Transverse colon (tissue), 4 donors: ENCODE measurements around the gene PSMA5. TPM values are rescaled to one million over a fixed set of nuclear protein-coding genes. Genes with fewer than 3 reads are reported as not detected.
"Not testable (repeated sequence)": the region's sequence is repeated elsewhere in the genome, so short reads cannot be mapped to it uniquely, and the experiment has no call there.

Source experiments
- DNase-seq: peaks from one replicate; pipeline ENCODE4 v3.0.0-alpha.2; 2019
- H3K27ac ChIP-seq, 4 donors: fragments of 200-600 bp; sonication (generic); 2 replicates each; pipeline ENCODE4 v1.5.1; 2016 to 2018; ENCODE audit warnings: inconsistent platforms in 4 of 4
- H3K27me3 ChIP-seq: fragments of 200-600 bp; sonication (generic); 2 replicates; pipeline ENCODE4 v1.5.1; 2017; ENCODE audit warnings: inconsistent platforms
- H3K36me3 ChIP-seq, 4 donors: fragments of 200-600 bp; sonication (generic); 2 replicates each; pipeline ENCODE4 v1.5.1; 2017 to 2019; ENCODE audit warnings: inconsistent platforms in 4 of 4
- H3K4me1 ChIP-seq, 4 donors: fragments of 200-600 bp; sonication (generic); 2 replicates each; pipeline ENCODE4 v1.5.1; 2017 to 2020; ENCODE audit warnings: inconsistent platforms in 4 of 4
- H3K4me3 ChIP-seq, 4 donors: fragments of 200-600 bp; sonication (generic); 1 replicate in 1 of 4; 2 replicates in 3 of 4; pipeline versions ENCODE4 v1.5.1 to v1.6.1; 2017 to 2019; ENCODE audit warnings: inconsistent platforms in 4 of 4
- H3K9me3 ChIP-seq, 2 donors: fragments of 200-600 bp; sonication (generic); 2 replicates each; pipeline ENCODE4 v1.5.1; 2017 to 2019; ENCODE audit warnings: inconsistent platforms in 2 of 2
- EP300 ChIP-seq: sonication (generic); formaldehyde crosslinking; IDR thresholded peaks from one replicate; pipeline ENCODE4 v1.6.1; 2017; ENCODE audit warnings: antibody characterized with exemption, low read depth
- POLR2A ChIP-seq: fragments of 450-650 bp; IDR thresholded peaks from one replicate; pipeline ENCODE4 v1.6.1; 2016; ENCODE audit warnings: antibody characterized with exemption, mild to moderate bottlenecking, moderate library complexity
- POLR2AphosphoS5 ChIP-seq, 3 donors: sonication (generic); formaldehyde crosslinking; IDR thresholded peaks; one replicate each; pipeline ENCODE4 v1.6.1; 2016; ENCODE audit warnings: antibody characterized with exemption in 3 of 3
- WGBS, 2 donors: methylation state at CpG; one replicate each; pipeline ENCODE4 v1.1.5; 2018; ENCODE audit warnings: low coverage in 1 of 2; 5-methylcytosine and 5-hydroxymethylcytosine counted together
- in situ Hi-C, 4 donors: fragments of 200-750 bp; cut with MboI; loops; one replicate each; pipeline versions ENCODE4 v1.15.0 to v1.15.1; 2017; ENCODE audit warnings: low sequenced_read_pairs in 3 of 4, low pct_ligation_motif_present in 1 of 4, low pct_unique_long_range_greater_than_20kb in 1 of 4
- intact Hi-C: fragments of 100-400 bp; cut with DNase I; formaldehyde crosslinking; loops from one replicate; pipeline ENCODE4 v1.15.1; 2023; ENCODE audit warnings: low total_unique reads
- total RNA-seq, 4 donors: library from RNA; depleted of rRNA; stranded (reverse); fragments of >200 nt; gene quantifications; one replicate each; pipeline ENCODE4 v1.1.0, GENCODE V29; 2016
- TF ChIP-seq, protein P1 (sequence below), 5 experiments: fragments of 200-600 bp in 3 of 5; fragments of 450-650 bp in 2 of 5; sonication (generic) in 3 of 5; IDR thresholded peaks; 1 replicate in 2 of 5; 2 replicates in 3 of 5; pipeline ENCODE4 v1.5.1; 2016 to 2017; ENCODE audit warnings: antibody characterized with exemption in 5 of 5, inconsistent platforms in 3 of 5, mild to moderate bottlenecking in 2 of 5, moderate library complexity in 1 of 5

Gene PSMA5
- 10 to 100 TPM; 28.4 to 41.8 (median 33.3) TPM for total RNA-seq

DNA sequence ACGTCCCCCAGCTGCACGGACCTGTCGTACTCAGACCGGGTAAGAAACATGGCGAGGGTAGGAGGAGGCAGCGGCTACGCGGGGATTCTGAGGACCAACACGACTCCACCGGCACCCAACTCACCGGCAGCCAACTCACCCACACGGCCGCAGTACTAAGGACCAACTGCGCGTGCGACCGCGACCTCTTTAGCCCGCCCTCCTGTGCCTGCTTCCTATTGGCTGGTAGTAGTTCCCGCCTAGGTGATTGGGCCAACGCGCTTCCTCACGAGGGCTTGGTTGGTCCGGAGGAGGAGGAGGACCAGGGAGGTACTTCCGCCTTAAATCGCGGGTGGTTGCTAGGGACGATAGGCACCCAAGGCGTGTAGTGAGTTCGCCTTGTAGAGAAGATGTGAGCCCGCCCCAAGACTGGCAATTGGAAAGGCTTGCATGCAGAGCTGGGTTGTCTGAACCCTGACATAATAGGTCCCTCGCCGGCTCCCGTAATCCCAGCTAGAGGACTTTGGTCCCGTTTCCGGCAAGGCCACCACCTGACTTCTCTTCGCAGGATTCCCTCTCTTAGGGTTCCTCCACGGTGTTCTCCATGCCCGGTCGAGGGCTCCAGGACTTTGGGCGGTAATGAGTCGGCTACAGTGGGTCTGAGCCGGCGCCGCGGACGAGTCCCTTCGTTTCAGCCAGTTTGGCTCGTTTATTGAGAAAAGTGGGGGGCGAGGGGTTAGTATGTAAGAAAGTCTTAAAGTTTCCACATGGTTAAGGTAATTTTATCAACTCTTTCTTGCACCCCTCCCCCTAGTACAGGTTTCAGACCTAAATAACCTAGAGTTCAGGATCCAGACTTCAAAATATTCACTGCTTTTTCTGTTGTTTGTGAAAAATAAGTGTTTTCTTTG lies at the start of gene PSMA5:
Gene PSMA5 (minus strand): TSS at position 168 of the 890 bp plus-strand sequence. CDS start 118 bp downstream, at position 50.
- peak; percentile 97 for DNase-seq
- peak within 1 kb of the TSS; percentile 89 to 91 (median 90) for H3K27ac ChIP-seq
- WGBS, 2 donors, result 0% methylated on average over 49 of the region's 50 CpGs; no CpG with 5 or more reads in 1 of the 2 donors
- peaks cover 14 to 37% (median 23%) of the 10 kb centered on the region in 4 donors for H3K4me1 ChIP-seq
- TF ChIP-seq POLR2AphosphoS5 (IDR thresholded peaks at IDR 0.05), result peak; percentile 82 to 93 (median 91)
- no peak for TF ChIP-seq EP300
- TF ChIP-seq POLR2A, result peak; percentile 93
- TF ChIP-seq, protein P1, sequence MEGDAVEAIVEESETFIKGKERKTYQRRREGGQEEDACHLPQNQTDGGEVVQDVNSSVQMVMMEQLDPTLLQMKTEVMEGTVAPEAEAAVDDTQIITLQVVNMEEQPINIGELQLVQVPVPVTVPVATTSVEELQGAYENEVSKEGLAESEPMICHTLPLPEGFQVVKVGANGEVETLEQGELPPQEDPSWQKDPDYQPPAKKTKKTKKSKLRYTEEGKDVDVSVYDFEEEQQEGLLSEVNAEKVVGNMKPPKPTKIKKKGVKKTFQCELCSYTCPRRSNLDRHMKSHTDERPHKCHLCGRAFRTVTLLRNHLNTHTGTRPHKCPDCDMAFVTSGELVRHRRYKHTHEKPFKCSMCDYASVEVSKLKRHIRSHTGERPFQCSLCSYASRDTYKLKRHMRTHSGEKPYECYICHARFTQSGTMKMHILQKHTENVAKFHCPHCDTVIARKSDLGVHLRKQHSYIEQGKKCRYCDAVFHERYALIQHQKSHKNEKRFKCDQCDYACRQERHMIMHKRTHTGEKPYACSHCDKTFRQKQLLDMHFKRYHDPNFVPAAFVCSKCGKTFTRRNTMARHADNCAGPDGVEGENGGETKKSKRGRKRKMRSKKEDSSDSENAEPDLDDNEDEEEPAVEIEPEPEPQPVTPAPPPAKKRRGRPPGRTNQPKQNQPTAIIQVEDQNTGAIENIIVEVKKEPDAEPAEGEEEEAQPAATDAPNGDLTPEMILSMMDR (IDR thresholded peaks at IDR 0.05), result no peak
- intact Hi-C loops, result no loop called here
- H3K27me3 ChIP-seq, result no peaks in the 10 kb centered on the region
- no peaks in the 10 kb centered on the region for H3K9me3 ChIP-seq
- peak within 1 kb of the TSS; percentile 50 to 89 (median 68) for H3K4me3 ChIP-seq
- no peaks in the 10 kb centered on the region for H3K36me3 ChIP-seq
- in situ Hi-C loops, result no loop called here

GRCh38 chr1:109475261-109475660 lies 49.0 kb upstream of the PSMA5 start:
- Histone ChIP-seq H3K4me1 (no peaks in the 10 kb centered on the region), H3K27ac (no peak overlapping the region), H3K27me3 (peaks cover 24% of the 10 kb centered on the region), H3K36me3 (no peaks in the 10 kb centered on the region), H3K9me3 (no peaks in the 10 kb centered on the region), H3K4me3 (no peak overlapping the region)
- in situ Hi-C loops (no loop called here), intact Hi-C loops (no loop called here)
- no peak for TF ChIP-seq POLR2A
- no peak for TF ChIP-seq EP300
- TF ChIP-seq, protein P1 (IDR thresholded peaks at IDR 0.05), result no peak
- no peak for TF ChIP-seq POLR2AphosphoS5 (IDR thresholded peaks at IDR 0.05)
- 50 to 83% methylated on average over 2 to 9 of the region's 9 CpGs for WGBS, 2 donors
- no peak for DNase-seq

DNA sequence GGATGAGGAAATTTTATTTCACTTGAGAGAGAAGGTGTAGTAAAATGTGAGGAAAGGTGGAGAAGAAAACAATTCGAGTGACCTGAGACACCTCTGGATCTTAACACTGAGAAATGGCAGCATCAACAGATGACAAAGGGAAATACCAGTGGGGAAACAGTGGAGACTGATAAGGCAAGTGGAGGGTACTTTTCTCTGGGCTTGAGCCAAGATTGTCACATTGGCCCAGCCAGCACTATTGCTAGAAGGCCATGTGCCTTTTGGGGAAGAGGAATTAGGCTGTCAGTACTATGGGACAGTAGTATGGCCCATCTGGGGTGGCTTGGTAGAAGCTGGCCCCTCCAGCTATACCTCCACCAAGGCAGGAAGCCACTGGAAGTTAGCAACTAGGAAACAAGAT lies 48.4 kb upstream of the PSMA5 start:
- Histone ChIP-seq H3K4me1 (no peaks in the 10 kb centered on the region), H3K9me3 (no peaks in the 10 kb centered on the region), H3K4me3 (no peak overlapping the region), H3K27me3 (peaks cover 29% of the 10 kb centered on the region), H3K36me3 (no peaks in the 10 kb centered on the region), H3K27ac (no peak overlapping the region)
- DNase-seq, result no peak
- in situ Hi-C loops, result no loop called here
- TF ChIP-seq EP300 (no peak), POLR2AphosphoS5 (IDR thresholded peaks at IDR 0.05) (no peak), POLR2A (no peak)
- TF ChIP-seq, protein P1 (IDR thresholded peaks at IDR 0.05), result no peak
- 70 to 100% methylated on average over 1 of the region's 1 CpG for WGBS, 2 donors
- intact Hi-C loops, result no loop called here

DNA sequence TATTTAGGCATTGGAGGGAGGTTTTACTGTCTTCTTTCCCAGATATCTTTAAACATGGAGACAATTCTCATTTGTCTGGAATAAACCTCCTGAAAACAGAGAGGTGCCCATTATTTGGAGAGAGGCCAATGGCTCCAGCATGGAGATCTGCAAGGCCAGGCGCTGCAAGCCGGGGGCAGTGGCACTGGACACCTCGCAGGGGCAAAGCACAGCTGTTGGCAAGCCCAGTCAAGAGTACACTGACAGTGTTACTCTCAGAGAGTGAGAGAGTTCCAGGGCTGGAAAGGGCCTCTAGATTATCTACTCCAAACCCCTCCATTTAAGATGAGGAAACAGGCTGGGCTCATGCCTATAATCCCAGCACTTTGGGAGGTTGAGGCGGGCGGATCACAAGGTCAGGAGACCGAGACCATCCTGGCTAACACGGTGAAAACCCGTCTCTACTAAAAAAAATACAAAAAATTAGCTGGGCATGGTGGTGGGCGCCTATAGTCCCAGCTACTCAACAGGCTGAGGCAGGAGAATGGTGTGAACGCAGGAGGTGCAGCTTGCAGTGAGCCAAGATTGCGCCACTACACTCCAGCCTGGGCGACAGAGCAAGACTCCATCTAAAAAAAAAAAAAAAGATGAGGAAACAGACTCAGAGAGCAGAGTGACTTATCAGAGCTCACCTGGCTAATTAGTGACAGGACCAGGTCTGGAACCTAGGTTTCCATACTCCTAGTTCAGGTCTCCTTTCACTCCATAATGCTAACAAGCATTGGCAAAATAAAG lies 47.2 kb upstream of the PSMA5 start:
- in situ Hi-C loops, H3K9me3 ChIP-seq, H3K27ac ChIP-seq, H3K36me3 ChIP-seq, H3K4me3 ChIP-seq, DNase-seq, intact Hi-C loops, H3K4me1 ChIP-seq: not testable (repeated sequence)
- 84% methylated on average over 12 of the region's 12 CpGs; no CpG with 5 or more reads in 1 of the 2 donors for WGBS, 2 donors
- H3K27me3 ChIP-seq, result peaks cover 37% of the 10 kb centered on the region
